ENCODE results near the gene TMEM258. TPM values are rescaled to one million over a fixed set of nuclear protein-coding genes. Genes with fewer than 3 reads are reported as not detected.

Gene TMEM258
- total and polyA plus RNA-seq, 9 of the 15 experiments (the other 6 are each of a cell fraction or from before 2014, with no cell fraction given): 97.2 to 856 (median 231) TPM

DNA sequence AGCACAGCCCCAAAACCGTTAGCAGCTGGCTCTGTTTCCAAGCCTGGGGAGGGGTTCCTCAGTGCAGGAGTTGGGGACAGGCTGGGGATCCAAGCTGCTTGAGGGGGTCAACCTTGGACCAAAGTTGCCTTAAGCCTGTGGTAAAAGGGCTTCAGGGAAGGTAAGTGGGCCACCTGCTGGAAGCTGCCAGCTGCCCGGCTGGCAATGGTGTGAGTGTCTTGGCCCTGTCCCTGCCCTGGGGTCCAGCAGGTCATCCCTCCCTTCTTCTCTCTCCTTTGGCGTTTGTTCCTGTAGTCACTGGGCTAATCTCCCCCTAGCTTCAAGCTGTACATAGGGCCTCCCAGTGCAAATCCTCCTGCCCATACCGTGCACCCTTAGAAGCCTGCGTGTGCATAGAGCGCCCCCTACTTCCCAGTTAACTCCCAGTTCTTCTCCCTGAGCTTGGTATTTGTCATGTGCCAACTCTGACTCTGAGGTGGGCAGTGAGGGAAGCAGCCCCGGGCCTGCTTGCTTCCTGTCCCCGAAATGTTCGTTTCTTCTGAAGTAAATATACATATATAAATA, 4.4 kb downstream of the TMEM258 start (continued):
- TF ChIP-seq ZBTB43 (CRISPR knock-in tag; IDR thresholded peaks at IDR 0.05): no peak
- peak; percentile 55 to 60 for TF ChIP-seq RAD21 (CRISPR knock-in tag; conservative IDR thresholded peaks at IDR 0.05 in 1 of 2, IDR thresholded peaks at IDR 0.05 in 1 of 2)
- 0 out of 2 replicates have a peak, but pooled peaks have one; percentile 12 for TF ChIP-seq DEAF1 (CRISPR knock-in tag; IDR thresholded peaks at IDR 0.05)
- TF ChIP-seq POLR3A (IDR thresholded peaks at IDR 0.05; ENCODE audit: borderline replicate concordance, extremely low read depth, insufficient read depth, insufficient read length): no peak
- no peak for TF ChIP-seq DACH1 (IDR thresholded peaks at IDR 0.05; ENCODE audit: partially characterized antibody)
- no peak for TF ChIP-seq ZNF24 (IDR thresholded peaks at IDR 0.05)
- no peak for TF ChIP-seq TAF15 (IDR thresholded peaks at IDR 0.05; ENCODE audit: low read depth, low read length)
- TF ChIP-seq THRAP3 (IDR thresholded peaks at IDR 0.05; ENCODE audit: borderline replicate concordance): no peak
- TF ChIP-seq SAP30 (IDR thresholded peaks at IDR 0.05; ENCODE audit: borderline replicate concordance, insufficient read depth, low read depth, low read length, poor library complexity, severe bottlenecking): no peak
- TF ChIP-seq ZNF224 (CRISPR knock-in tag; IDR thresholded peaks at IDR 0.05): no peak
- TF ChIP-seq, protein P1, sequence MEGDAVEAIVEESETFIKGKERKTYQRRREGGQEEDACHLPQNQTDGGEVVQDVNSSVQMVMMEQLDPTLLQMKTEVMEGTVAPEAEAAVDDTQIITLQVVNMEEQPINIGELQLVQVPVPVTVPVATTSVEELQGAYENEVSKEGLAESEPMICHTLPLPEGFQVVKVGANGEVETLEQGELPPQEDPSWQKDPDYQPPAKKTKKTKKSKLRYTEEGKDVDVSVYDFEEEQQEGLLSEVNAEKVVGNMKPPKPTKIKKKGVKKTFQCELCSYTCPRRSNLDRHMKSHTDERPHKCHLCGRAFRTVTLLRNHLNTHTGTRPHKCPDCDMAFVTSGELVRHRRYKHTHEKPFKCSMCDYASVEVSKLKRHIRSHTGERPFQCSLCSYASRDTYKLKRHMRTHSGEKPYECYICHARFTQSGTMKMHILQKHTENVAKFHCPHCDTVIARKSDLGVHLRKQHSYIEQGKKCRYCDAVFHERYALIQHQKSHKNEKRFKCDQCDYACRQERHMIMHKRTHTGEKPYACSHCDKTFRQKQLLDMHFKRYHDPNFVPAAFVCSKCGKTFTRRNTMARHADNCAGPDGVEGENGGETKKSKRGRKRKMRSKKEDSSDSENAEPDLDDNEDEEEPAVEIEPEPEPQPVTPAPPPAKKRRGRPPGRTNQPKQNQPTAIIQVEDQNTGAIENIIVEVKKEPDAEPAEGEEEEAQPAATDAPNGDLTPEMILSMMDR (IDR thresholded peaks at IDR 0.05 in 2 of 3, conservative IDR thresholded peaks at IDR 0.05 in 1 of 3; ENCODE audit: insufficient read depth in 2 of 3, low read depth in 1 of 3, low read length in 3 of 3): peak; percentile 75 to 87 (median 77)
- no peak for TF ChIP-seq WHSC1 (IDR thresholded peaks at IDR 0.05; ENCODE audit: low read length)
- no peak for TF ChIP-seq TGIF2 (CRISPR knock-in tag; IDR thresholded peaks at IDR 0.05)
- no peak for TF ChIP-seq MCM5 (IDR thresholded peaks at IDR 0.05; ENCODE audit: low read depth)
- no peak for TF ChIP-seq ID3 (CRISPR knock-in tag; IDR thresholded peaks at IDR 0.05)
- TF ChIP-seq ID3 (tag; IDR thresholded peaks at IDR 0.05): no peak
- TF ChIP-seq PTRF (tag; IDR thresholded peaks at IDR 0.05): no peak
- TF ChIP-seq MYNN (IDR thresholded peaks at IDR 0.05): 0 out of 2 replicates have a peak, but pooled peaks have one; percentile 51
- TF ChIP-seq MYNN (CRISPR knock-in tag; IDR thresholded peaks at IDR 0.05): no peak
- no peak for TF ChIP-seq TRIM24 (IDR thresholded peaks at IDR 0.05)
- TF ChIP-seq ARID2 (IDR thresholded peaks at IDR 0.05): 0 out of 2 replicates have a peak, but pooled peaks have one; percentile 35
- TF ChIP-seq GTF2F1 (IDR thresholded peaks at IDR 0.05; ENCODE audit: low read depth, low read length): no peak
- TF ChIP-seq POLR2AphosphoS5 (IDR thresholded peaks at IDR 0.05; ENCODE audit: control insufficient read depth, insufficient read depth, low read depth, low read length): peak; percentile 8; the same call in 1 of the 2 replicates
- no peak for TF ChIP-seq NELFE (IDR thresholded peaks at IDR 0.05; ENCODE audit: insufficient read depth, insufficient read length)

Measured in K562 (cell line).